ENCODE data around the gene RUNDC3A.
"Not testable (repeated sequence)": the region's sequence is repeated elsewhere in the genome, so short reads cannot be mapped to it uniquely, and the experiment has no call there.

The RUNDC3A gene

DNA sequence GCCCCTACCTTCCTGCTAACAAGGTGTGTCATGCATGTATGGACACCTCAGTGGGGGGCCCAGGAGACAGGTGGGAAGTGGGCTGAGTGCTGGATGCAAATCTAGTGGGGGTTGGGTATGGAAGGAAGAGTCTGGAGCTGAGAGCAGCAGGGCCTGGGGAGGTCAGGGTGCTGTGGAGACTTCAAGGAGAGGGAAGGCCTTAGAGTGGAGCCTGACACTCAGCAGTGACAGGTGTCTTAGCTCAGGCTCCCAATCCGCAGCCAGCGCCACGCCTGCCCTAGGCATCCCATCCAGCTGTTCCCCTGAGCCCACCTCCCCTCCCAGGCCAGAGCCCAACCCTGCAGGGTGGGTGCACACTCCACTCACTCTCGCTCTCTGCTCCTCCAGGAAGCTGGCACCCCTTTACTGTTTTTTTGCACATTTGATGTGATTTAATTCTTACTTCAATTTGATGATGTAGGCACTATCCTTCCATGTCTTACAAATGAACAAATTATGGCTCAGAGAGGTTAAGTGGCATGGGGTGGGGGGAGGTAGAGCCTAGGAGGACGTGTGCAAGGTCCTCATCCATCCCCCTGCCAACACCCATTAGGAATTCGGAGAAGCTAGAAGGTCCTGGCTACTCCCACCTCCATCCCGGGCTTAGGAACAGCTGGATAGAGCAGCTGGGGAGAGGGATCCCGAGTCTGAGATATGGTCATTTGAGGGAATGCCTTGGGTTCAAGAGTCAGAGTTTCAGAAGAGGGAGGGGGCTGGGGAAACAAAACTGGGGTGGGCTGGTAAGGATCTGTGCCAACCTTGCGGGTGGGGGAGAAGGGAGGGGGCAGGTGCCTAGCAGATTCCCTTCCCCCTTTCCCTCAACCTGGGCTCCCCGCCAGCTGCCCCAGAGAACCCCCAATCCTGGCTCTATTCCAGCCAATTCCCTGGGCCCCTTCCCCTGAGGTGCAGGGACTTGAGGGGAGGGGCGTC is 53.2 kb downstream of the RUNDC3A start:
- no peak for DNase-seq

DNA sequence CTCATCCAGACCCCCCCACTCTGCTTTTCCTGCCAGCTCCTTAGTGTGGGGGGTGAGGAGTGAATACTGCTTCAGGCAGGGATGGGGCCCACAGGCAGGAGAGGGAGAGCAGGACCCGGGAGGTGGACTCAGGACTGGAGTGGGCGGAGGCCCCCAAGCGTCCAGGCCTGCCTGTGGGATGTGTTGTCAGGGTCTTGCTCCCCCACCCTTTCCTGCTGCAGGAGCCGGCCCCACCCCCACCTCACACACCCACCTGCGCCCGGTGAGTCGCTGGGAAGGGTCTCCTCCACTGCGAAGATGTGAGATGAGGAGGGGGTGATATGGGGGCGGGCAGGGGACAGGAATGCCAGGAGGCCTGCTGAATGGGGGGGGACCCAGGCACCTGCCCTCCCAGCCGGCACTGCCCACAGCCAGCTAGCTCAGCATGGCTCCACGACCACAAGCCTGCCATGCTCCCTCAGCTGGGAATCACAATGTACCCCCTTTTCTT is 54.1 kb downstream of the RUNDC3A start:
- DNase-seq, result no peak

DNA sequence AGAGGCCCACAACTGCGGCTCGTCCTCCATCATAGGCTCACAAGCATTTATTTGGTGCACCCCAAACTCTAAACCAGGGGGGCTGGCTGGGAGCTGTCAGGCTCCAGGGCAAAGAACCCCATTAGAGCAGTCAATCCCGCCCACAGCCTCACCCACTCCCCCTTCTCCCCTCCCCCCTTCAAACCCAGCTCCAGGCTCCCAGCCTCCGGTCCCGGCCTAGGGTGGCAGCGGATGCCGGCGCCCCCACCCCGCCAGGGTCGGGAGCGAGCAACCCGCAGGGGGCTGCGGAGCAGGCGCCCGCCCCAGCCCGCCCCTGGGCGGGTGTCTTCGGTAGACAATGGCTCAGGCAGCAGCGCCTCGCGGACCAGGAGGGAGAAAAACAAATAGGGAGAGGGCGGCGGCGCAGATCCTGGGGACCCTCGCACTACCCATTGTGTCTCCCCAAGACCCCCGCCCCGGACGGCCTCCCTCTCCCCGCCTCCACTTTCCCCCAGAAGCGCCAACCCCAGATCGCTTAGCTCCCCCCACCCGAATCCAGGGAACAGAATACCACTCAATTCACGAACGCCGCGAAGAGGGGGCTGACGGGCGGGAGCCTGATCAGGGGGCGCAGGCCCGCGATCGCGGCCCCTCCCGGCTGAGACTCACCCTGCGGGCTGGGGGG is 54.7 kb downstream of the RUNDC3A start:
- DNase-seq, result peak; percentile 56

DNA sequence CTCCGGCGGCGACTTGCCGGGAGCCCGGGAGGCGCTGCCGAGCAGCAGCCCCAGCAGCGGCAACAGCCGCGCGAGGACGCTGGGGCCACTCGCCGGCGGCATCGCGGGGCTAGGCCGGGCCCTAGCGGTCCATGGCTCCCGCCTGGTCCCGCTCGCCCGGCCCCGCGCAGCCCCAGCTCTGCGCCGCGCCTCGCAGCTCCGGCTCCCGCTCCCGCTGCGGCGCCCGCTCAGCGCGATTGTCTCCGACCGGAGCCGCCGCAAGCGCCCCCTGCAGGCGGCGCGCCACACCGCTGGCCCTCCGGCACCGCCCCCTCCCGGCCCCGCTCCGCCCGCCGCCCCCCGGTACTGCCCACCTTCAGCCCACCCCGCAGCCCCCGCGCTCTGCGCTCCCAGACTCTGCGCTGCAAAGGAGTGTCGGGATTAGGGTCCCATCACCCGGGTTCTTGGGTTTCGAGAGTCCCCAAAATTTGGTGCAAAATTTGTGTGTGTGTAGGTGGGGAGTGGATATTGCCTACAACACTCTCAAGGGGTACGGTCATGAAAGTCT is 55.3 kb downstream of the RUNDC3A start, which contains the start of gene FAM171A2:
Gene FAM171A2 (minus strand): TSS at position 241 of the 547 bp plus-strand sequence. CDS start 139 bp downstream, at position 102.
- peak; percentile 87 for DNase-seq

DNA sequence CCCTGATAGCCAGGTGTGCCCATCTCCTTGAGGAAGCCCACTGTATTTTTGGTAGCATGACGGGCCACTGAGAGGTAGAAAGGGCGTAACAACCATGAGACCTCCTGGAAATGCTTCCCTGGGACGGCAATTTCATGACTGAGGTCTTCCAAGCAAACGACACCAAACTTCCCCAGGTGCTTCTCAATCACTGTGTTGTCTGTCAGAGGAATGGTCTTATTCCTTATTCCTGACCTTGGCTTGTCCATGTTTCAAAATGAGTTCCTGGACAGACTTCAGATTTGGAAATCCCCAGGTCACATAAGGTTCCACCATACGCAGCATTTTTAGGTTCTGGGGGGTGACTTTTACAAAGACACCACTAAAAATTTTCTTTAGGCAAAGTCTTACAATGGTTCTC is 56.6 kb downstream of the RUNDC3A start:
- not testable (repeated sequence) for DNase-seq

DNA sequence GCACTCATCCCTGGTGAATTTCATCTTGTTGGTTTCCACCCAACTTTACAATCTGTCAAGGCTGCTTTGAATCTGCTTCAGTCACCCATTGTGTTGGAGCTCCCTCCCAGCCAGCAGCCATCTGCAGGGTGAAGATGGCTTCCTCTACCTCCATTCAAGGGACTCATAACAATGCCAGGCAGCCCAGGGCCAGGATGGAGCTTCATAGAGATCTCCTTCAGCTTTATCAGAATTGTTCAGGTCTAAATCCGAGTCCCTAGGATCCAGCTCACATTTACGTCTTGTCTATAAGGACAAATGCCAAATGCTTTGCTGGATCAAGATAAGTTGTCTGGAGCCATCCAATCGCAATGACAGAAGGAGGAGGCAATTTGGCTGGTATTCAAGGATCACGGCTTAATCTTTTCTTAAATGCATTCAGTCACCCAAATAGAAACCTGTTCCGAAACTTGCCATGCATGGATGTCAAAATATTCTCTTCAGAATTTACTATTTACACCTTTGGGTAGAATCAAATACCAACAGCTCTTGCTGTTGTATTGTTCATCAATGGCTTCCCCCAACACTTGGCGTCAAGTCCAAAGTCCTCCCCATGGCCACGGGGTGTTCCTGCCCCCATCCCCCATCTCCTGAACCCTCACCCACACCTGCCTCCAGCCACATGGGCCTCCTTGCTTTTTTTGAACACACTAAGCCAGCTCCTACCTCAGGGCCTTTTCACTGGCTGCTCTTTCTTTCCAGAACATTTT is 59.0 kb downstream of the RUNDC3A start:
- no peak for DNase-seq
